ENCODE data around the gene CFAP97. TPM values are rescaled to one million over a fixed set of nuclear protein-coding genes. Genes with fewer than 3 reads are reported as not detected.
"Not testable (repeated sequence)": the region's sequence is repeated elsewhere in the genome, so short reads cannot be mapped to it uniquely, and the experiment has no call there.

The CFAP97 gene
- total and polyA plus RNA-seq, 7 donors: 3.0 to 20.3 (median 10.1) TPM

- DNase-seq (no peak), ATAC-seq (no peak)
- intact Hi-C loops (cut with DNase I): loop anchor here in 1 of 2 donors (10.0 kb wide), 2 partner anchors 189 to 829 kb away; partner anchors contain the start of genes ANKRD37 and LRP2BP
- Histone ChIP-seq H3K9me3 (no peaks in the 10 kb centered on the region), H3K4me3 (no peak overlapping the region), H3K27ac (no peak overlapping the region), H3K4me1 (peaks cover 16% of the 10 kb centered on the region), H3K36me3 (ENCODE audit: insufficient read depth in 1 of 2, low read depth in 1 of 2) (no peaks in the 10 kb centered on the region), H3K27me3 (ENCODE audit: insufficient read depth in 3 of 3, low read length in 2 of 3) (no peaks in the 10 kb centered on the region)
- 95 to 97% (median 97%) methylated on average over 8 of the region's 8 CpGs for WGBS, 3 donors
- TF ChIP-seq CTCF (IDR thresholded peaks at IDR 0.05): no peak
These were observed 2.0 kb upstream of the CFAP97 start for GRCh38 chr4:185205697-185206342.

GRCh38 chr4:185205073-185205472 lies 1.3 kb upstream of the CFAP97 start:
- not testable (repeated sequence) for H3K9me3 ChIP-seq; ATAC-seq; DNase-seq; H3K36me3 ChIP-seq (ENCODE audit: insufficient read depth in 1 of 2, low read depth in 1 of 2); H3K27me3 ChIP-seq (ENCODE audit: insufficient read depth in 3 of 3, low read length in 2 of 3); H3K4me3 ChIP-seq; H3K27ac ChIP-seq
- intact Hi-C loops (cut with DNase I): loop anchor here in 1 of 2 donors (10.0 kb wide), 2 partner anchors 190 to 830 kb away; partner anchors contain the start of genes ANKRD37 and LRP2BP
- 92 to 94% (median 93%) methylated on average over 13 of the region's 13 CpGs for WGBS, 3 donors
- H3K4me1 ChIP-seq: peaks cover 14% of the 10 kb centered on the region

- ATAC-seq (no peak), DNase-seq (no peak)
- Histone ChIP-seq H3K4me3 (peak overlapping the region; percentile 93), H3K36me3 (ENCODE audit: insufficient read depth in 1 of 2, low read depth in 1 of 2) (no peaks in the 10 kb centered on the region), H3K9me3 (no peaks in the 10 kb centered on the region), H3K27ac (peak overlapping the region; percentile 99), H3K27me3 (ENCODE audit: insufficient read depth in 3 of 3, low read length in 2 of 3) (no peaks in the 10 kb centered on the region), H3K4me1 (peaks cover 14% of the 10 kb centered on the region)
- TF ChIP-seq CTCF (IDR thresholded peaks at IDR 0.05): no peak
- intact Hi-C loops (cut with DNase I): loop anchor here in 1 of 2 donors (10.0 kb wide), 2 partner anchors 190 to 830 kb away; partner anchors contain the start of genes ANKRD37 and LRP2BP
- WGBS, 3 donors: 3 to 8% (median 4%) methylated on average over 14 of the region's 14 CpGs
These were observed 574 bp upstream of the CFAP97 start for GRCh38 chr4:185204238-185204910.

- 64 to 71% (median 70%) methylated on average over 8 of the region's 8 CpGs for WGBS, 3 donors
- intact Hi-C loops (cut with DNase I): loop anchor here in 1 of 2 donors (10.0 kb wide), 2 partner anchors 192 to 832 kb away; partner anchors contain the start of genes ANKRD37 and LRP2BP
- Histone ChIP-seq H3K4me3 (peak overlapping the region; percentile 93), H3K9me3 (no peaks in the 10 kb centered on the region), H3K27ac (peak overlapping the region; percentile 99), H3K36me3 (ENCODE audit: insufficient read depth in 1 of 2, low read depth in 1 of 2) (no peaks in the 10 kb centered on the region), H3K4me1 (peaks cover 14% of the 10 kb centered on the region), H3K27me3 (ENCODE audit: insufficient read depth in 3 of 3, low read length in 2 of 3) (no peaks in the 10 kb centered on the region)
- no peak for DNase-seq
- no peak for TF ChIP-seq CTCF (IDR thresholded peaks at IDR 0.05)
- peak in 1 of 4 donors; percentile 5 for ATAC-seq
These were observed 765 bp downstream of the CFAP97 start for GRCh38 chr4:185202984-185203485.

Measured in psoas muscle (tissue), 8 donors.